EL (cell line): Measurements from ENCODE around the gene TRIM14.

Experiments
- DNase-seq: peaks from one replicate; pipeline ENCODE4 v3.0.0-alpha.2; 2016

The TRIM14 gene, protein sequence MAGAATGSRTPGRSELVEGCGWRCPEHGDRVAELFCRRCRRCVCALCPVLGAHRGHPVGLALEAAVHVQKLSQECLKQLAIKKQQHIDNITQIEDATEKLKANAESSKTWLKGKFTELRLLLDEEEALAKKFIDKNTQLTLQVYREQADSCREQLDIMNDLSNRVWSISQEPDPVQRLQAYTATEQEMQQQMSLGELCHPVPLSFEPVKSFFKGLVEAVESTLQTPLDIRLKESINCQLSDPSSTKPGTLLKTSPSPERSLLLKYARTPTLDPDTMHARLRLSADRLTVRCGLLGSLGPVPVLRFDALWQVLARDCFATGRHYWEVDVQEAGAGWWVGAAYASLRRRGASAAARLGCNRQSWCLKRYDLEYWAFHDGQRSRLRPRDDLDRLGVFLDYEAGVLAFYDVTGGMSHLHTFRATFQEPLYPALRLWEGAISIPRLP

DNA sequence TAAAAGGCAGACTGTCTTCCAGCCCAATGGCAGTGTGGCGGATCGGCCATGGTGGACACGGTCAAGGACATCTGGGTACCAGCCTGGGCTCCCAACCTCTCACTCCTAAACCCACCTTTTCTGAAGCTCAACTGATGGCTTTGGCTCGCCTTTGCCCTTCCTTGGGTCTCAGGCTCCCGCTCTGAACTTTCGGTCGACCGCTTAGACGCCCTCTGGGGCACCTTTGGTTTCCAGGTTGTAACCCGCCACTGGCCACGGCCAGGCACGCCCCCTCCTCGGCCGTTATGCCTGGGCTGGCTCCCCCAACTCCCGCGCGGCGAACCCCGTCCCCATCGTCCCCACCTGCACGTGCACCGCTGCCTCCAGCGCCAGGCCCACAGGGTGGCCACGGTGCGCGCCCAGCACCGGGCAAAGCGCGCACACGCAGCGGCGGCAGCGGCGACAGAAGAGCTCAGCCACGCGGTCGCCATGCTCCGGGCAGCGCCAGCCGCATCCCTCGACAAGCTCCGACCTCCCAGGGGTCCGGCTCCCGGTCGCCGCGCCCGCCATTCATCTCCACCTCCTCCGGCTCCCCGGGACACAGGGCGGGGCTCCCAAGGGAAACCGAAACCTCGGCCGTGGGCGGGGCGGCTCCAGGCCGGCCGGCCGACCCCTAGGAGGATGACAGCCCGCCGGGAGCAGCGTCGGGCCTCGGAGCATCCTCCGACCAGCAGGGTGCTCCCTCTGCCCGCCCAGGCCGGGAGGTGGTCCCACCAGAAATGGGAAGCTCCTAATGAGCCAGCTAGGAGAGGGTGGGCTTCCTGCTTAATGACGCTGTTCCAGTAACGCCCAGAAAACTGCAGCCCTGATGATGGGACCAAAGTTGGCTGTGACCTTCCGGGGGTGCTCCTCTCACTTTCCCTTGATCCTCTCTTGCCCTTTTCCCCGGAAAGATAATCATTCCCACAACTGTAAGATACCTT is at the start of gene TRIM14:
Gene TRIM14 (minus strand): TSS at position 583 of the 962 bp plus-strand sequence. CDS start 34 bp downstream, at position 549.
- peak; percentile 91 for DNase-seq

DNA sequence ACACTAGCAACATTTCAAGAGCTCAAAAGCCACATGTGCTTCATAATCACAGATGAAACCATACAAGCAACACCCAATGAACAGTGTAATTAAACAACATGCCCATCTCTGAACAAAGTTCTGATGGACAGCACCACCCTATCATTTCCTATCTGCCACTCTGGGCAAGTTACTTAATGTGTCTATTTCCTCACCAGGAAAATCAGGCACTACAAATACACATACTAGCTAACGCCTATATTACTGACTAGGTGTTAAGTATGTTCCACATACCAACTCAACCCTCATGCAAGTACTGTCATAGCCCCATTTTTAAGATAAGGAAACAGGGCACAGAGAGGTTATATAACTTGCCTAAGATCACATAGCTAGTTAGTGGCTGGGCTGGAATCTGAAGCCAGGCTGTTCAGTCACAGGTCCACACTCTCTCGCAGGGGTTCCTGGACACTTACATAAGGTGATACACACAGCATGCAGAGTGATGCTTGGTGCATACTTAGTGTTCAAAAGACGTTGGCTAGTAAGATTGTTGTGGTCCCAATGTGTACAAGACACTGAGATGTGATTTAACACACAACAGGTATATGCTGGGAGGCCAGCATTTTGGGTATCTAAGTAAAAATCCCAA is 49.2 kb upstream of the TRIM14 start:
- DNase-seq: no peak

- no peak for DNase-seq
Measured at GRCh38 chr9:98164912-98165311, 45.9 kb upstream of the TRIM14 start.

DNA sequence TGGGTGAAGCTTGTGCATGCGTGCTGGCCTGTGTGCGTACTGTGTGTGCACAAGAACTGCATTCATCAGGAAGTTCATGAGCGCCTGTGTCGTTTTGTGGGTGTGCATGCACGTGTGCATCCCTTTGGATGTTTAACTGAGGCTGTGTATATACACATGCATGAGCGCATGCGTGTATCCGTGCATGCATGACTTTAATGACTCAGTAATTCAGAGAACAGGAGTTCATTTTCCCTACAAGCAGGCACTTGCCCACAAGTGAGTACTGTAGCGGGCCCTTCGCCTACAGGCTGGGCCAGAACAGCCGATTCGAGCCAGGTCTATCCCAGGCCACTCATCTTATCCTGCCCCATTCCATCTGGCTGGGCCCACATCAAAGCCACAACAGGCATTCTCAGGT is 43.6 kb upstream of the TRIM14 start:
- no peak for DNase-seq

DNA sequence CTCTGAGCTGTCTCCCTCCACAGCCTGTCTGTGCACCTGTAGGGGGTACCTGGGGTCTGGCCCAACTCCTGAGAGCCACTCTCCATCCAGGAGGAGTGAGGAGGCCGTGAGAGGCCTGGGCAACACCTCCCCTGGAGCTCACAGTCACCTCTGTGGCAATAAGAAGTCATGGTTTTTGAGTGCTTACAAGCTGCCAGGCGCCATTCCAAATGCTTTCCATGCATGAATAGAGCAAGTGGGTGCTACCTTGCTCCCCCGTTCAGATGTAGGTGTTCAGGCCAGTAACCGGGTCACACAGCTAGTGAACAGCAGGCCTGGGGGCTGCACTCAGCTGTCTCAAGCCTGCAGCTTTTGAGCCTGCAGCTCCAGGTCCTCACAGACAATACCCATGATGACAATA is 42.8 kb upstream of the TRIM14 start:
- DNase-seq: no peak

DNA sequence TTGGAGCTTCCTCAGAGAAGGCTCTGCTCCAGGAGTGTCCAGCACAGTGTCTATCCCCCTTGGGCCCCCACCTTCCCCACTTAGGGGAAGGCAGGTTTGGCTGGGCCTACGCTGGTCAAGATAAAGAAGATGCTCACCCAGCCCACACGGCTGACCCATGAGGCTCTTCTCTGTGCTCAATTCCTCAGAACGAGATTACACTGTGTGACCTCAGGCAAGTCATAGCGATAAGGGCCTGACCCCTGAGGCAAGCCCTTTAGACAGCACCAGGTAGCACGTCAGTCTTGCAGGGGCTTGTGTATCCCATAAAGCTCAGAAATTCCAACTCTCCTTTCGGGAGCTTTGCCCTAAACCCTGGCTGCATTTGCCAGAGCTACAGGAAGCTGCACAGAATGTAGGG is 40.8 kb upstream of the TRIM14 start:
- DNase-seq: no peak

GRCh38 chr9:98159301-98159700 is 40.3 kb upstream of the TRIM14 start:
- DNase-seq: no peak

GRCh38 chr9:98158071-98158831 is 39.2 kb upstream of the TRIM14 start:
- DNase-seq: no peak

DNA sequence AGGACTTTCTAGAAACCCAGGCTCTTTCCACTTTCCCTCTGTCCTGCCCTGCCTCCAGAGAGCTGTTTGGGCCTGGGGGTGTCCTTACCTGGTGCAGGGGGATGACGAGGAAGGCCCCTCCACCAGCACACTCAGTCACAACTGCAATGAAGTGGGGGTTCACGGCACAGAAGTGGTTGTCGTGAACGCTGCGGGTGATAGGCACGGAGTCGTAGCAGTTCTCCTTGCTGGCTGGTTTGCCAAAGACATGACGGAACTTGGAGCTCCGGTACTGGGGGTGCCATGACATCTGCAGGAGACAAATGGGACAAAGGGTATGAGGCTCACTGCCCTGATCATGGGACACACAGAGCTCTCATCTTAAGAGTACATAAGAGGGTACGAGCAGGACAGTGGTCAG is 38.4 kb upstream of the TRIM14 start:
- no peak for DNase-seq

DNA sequence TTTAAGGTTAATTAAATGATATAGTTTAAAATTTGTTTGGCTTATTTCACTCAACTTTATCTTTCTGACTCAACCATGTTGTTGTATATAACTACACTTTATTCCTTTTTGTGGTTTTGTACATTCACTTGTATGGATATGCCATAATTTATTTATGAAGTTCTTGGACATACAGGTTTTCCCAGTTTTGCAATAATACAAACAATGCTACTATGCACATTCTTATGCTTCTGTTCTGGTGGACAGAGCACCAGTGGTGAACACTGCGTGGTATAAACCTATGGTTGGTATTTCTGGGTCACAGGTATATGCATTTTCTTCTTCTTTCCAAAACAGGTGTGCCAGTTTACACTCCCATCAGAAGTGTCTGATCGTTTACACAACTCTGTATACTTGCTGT is 35.7 kb upstream of the TRIM14 start:
- DNase-seq: no peak

DNA sequence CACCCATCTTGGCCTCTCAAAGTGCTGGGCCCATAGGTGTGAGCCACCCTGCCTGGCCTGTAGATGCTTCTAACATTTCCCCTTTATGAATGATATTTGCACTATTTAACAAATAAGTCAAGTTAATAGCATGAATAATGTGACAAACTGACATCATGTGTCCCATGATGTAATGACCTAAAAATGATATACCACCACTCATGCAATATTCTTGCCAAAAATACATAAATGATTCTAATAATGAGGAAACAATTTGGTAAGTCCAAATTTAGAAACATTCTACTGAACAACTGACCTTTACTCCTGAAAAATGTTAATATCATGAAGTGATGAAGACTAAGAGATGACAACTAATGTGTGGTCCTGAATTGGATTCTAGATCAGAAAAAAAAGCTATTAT is 33.5 kb upstream of the TRIM14 start:
- no peak for DNase-seq

DNA sequence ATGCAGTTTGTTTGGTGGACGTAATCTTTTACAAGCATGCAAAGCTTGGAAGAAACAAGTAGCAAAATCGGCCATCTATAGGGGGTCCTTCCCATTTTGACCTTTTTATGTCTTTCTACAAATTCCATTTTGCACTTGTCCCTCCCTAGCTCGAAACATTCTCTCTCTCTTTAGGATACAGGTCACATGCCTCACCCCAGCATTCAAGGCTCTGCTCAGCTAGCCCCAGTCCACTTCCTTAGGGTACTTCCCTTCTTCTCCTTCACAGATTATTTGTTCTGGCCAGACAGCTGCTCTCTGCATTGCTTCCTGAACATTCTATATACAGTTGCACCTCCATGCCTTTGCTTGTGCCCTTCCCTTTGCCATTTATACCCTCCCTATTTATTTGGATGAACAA is 31.7 kb upstream of the TRIM14 start:
- DNase-seq: no peak

- no peak for DNase-seq
Measured at GRCh38 chr9:98150164-98150563, 31.1 kb upstream of the TRIM14 start.

GRCh38 chr9:98149422-98149821 is 30.4 kb upstream of the TRIM14 start:
- no peak for DNase-seq

GRCh38 chr9:98148486-98148885 is 29.5 kb upstream of the TRIM14 start:
- no peak for DNase-seq

DNA sequence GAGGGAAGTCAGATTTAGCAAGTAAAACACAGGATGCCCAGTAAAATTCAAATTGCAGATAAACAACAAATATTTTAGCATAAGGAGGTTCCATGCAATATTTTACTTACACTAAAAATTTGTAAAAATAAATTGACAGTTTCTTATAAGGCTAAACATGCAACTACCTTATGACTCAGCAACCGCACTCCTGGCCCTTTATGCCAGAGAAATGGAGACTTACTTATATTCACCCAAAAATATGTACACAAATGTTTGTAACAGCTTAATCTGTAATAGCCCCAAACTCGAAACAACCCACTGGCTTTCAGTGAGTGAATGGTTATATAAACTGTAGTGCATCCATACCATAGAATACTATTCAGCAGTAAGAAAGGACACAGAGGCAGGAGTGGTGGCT is 28.6 kb upstream of the TRIM14 start:
- peak; percentile 19 for DNase-seq

GRCh38 chr9:98146101-98146991 is 27.3 kb upstream of the TRIM14 start:
- DNase-seq: peak; percentile 28

DNA sequence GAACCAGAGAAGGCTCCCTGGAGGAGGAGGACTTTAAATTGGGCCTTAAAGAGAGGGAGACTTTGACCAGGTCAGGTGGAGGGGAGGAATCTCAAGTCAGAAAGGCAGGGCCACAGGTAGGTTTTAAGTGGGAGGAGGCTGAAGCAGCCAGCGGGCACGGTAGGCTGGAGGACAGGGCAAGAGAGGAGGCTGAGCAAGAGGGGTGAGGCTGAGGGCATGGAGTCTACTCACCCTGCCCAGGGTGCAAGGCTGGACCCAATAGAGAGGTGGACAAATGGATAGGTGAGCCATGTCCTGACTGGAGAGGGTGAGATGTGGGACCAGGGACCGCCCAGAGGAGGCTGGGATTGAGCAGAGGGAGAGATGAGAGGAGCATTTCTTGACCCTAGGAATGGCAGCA is 25.6 kb upstream of the TRIM14 start:
- no peak for DNase-seq

- DNase-seq: no peak
Measured at GRCh38 chr9:98144076-98144475, 25.1 kb upstream of the TRIM14 start.

- DNase-seq: no peak
Measured at GRCh38 chr9:98142925-98143481, 24.0 kb upstream of the TRIM14 start.
